HTR-8/SVneo (cell line): ENCODE data around the gene YPEL4.

Source experiments
- DNase-seq: peaks from one replicate; pipeline ENCODE4 v3.0.0; 2011; ENCODE audit warnings: low spot score, mixed read lengths; ENCODE audit not compliant: insufficient read length
- FAIRE-seq: peaks from 2 replicates; lab custom pipeline; 2011; peaks lifted over from hg19 to GRCh38; lab: Jason Lieb, UNC

Gene YPEL4

DNA sequence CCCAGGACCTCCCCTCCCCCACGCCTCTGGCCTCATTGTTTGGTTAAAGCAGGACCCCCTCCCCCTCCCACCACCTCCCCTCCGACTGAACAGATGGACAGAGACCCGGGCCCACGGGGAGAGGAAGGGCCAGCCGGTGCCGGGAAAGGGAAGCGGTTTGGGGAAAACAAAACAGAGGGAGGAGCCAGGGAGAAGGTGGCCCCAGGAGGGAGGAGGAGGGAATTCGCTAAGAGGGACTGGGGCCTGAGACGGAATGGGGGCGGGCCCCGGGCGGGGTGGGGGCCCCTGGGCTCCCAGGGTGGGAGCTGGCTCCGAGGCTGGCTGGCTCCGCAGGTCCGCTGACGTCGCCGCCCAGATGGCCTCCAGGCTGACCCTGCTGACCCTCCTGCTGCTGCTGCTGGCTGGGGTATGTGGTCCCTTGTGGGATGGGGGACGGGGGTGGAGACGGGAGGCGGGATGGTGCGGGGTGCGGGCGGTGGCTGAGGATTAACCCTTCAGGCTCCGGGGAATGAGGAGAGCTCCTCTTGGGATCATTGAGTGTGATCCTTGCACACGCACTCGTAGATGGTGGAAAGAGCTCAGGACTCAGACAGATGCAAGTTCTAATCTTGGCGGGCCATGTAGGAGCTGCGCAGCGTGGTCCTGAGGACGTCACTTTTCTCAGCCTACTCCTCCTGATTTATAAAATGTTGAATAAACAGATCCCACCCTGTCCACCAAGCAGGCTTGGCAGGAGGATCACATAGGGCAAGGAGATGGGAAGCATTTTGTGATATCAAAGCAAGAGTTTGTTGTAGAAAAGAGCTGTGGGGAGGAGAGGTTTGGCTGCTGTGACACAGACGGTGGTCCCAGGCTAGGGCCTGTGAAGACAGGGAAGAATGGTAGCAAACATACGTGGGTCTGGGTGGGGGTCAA, 51.5 kb downstream of the YPEL4 start:
- no peak for FAIRE-seq
- no peak for DNase-seq

DNA sequence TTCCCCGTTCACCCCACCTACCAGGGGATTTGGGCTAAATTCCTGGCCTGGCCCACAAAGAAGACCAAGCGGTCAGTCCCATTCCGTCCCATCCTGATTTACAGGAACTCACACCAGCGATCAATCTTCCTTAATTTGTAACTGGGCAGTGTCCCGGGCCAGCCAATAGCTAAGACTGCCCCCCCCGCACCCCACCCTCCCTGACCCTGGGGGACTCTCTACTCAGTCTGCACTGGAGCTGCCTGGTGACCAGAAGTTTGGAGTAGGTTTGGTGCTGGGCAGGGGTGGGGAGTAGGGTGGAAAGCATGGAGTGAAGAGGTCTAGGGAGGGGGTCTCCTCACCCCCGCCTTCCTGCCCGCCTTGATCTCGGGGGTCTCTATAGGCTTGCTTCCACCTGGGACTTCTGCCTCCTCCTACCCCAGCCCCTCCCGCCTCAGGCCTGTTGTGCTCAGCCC, 52.2 kb downstream of the YPEL4 start, which contains the start of gene SERPING1:
Gene SERPING1 (plus strand): TSS at position 225 of the 455 bp plus-strand sequence. CDS start 586 bp downstream, outside the sequence.
- FAIRE-seq: no peak

GRCh38 chr11:57596266-57596885, 53.3 kb downstream of the YPEL4 start:
- no peak for DNase-seq
- no peak for FAIRE-seq

More for the DNA sequence above, 52.2 kb downstream of the YPEL4 start, which contains the start of gene SERPING1:
- no peak for DNase-seq
